HG03442 (cell line): ENCODE data around the gene ATP6V0D1.

Experiments used
- ATAC-seq: cut with Tn5 transposase; IDR thresholded peaks from one replicate; pipeline ENCODE4 v1.9.1; 2021; ENCODE audit warnings: mild to moderate bottlenecking, moderate library complexity; ENCODE audit not compliant: unreplicated experiment

ATP6V0D1 gene

DNA sequence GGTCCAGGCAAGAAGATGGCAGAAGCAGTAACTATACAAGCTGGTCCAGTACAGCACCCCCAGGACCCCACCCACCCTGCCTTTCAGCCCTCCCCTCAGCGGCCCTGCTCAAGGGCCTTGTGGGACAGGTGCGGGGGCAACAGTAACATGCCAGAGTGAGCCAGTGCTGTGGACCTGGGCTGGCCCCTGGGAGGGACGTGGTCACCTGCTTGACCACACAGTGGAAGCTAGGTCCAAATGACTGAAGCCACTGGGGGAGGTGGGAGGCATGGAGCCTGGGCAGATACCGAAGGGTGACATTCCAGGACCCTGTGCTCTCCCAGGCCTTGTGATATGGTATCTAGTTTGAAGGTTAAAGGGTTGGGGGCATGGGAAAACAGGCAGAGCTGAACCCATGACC, 17.3 kb downstream of the ATP6V0D1 start:
- ATAC-seq, result no peak

- no peak for ATAC-seq
Measured at GRCh38 chr16:67463059-67463458, 17.9 kb downstream of the ATP6V0D1 start.

DNA sequence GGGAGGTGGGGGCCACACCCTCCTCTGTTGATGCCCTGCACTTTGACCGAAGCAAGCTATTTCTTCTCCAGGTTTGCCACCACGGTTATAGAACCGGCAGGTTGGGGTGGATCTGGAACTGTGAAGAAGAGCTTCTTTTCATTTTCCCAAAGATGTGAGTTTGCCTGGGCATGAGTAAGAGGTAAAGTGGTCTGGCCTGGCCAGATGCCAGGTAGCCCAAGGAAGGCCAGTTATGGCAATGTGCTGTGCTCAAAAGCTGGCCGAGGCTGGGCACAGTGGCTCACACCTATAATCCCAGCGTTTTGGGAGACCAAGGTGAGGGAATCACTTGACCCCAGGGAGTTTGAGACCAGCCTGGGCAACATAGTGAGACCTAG, 18.7 kb downstream of the ATP6V0D1 start:
- ATAC-seq, result no peak

GRCh38 chr16:67461600-67462278, 19.2 kb downstream of the ATP6V0D1 start:
- no peak for ATAC-seq

DNA sequence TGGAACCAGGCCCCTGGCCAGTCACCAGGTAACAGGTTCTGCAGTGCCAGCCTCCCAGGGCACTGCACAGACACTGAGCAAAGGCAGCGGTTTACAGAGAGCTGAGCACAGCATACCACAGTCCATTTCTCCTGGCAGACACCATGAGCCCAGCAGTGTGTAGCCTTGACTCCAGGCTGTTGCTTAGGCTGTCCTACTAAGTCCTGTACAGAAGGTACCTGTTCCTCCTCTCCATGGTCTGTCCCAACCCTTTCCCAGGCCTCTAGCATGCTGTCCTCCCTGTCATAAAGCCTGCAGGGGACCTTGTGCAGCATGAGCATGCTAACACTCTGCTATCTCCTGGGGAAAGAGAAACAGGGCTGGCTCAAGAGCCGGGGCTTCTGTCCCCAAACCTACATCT, 20.0 kb downstream of the ATP6V0D1 start:
- ATAC-seq, result no peak

GRCh38 chr16:67460168-67460567, 20.8 kb downstream of the ATP6V0D1 start:
- no peak for ATAC-seq

- ATAC-seq, result no peak
Measured at GRCh38 chr16:67459861-67460150, 21.2 kb downstream of the ATP6V0D1 start.

GRCh38 chr16:67459066-67459860, 21.7 kb downstream of the ATP6V0D1 start:
- no peak for ATAC-seq

- ATAC-seq, result no peak
Measured at GRCh38 chr16:67458121-67458641, 22.8 kb downstream of the ATP6V0D1 start.

DNA sequence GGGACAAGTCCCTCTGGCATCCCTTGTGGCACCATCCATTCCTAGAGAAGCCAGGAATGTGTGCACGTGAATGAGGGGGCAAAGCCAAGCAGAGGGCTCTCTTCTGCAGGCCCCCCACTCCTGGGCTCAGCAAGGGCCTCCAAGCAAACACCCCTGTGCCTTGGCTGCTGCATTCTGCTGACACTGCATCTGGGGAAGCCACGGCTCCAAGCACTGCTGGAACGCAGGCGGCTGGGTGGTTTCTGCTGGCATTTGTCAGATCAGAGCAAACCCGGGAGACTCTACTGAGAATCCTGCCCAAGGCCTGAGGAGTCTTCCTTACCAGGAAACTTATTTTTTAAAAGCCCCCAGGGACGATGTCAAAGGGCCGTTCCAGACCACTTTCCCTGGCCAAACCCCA, 23.3 kb downstream of the ATP6V0D1 start:
- ATAC-seq, result no peak

- ATAC-seq, result no peak
Measured at GRCh38 chr16:67456391-67457081, 24.4 kb downstream of the ATP6V0D1 start.

GRCh38 chr16:67454852-67455251, 26.1 kb downstream of the ATP6V0D1 start:
- no peak for ATAC-seq

GRCh38 chr16:67454104-67454503, 26.9 kb downstream of the ATP6V0D1 start:
- no peak for ATAC-seq

DNA sequence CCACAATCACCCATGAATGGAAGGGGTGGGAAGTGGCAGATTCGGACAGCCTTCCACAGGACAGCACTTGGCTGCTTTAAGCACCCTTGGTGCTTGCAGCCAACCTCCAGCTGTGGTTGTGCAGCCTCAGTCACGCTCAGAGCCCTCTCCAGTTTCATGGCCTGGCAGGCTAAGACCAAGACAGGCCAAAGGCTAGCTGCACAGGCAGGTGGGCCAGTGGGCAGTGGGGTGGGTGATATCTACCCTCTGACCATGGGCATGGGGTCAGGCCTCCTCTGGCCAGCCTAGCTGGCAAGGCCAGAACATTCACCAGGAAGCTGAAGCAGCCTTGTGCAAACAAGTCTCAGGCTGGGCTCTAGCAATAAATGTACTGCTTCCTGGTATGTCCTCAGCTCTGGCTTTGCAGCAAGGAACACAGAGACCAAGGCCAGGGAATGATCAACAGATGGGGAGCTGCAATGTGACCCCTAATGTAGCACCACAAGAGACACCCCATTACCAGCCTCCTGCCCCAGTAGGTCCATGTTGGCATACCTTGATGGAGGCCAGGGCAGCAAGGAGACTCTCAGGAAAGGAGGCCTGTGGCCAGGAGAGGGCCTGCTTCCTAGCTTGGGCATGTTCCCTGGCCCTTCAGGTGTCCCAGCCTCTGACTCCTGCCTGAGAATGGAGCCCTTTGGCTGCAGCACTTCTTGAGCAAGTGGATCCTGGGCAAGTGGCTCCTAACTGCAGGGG, 29.1 kb downstream of the ATP6V0D1 start:
- ATAC-seq, result no peak

- no peak for ATAC-seq
Measured at GRCh38 chr16:67451061-67451703, 29.8 kb downstream of the ATP6V0D1 start.

GRCh38 chr16:67449739-67450138, 31.2 kb downstream of the ATP6V0D1 start:
- no peak for ATAC-seq

GRCh38 chr16:67449336-67449735, 31.6 kb downstream of the ATP6V0D1 start:
- no peak for ATAC-seq

- no peak for ATAC-seq
Measured at GRCh38 chr16:67448580-67448979, 32.4 kb downstream of the ATP6V0D1 start.

DNA sequence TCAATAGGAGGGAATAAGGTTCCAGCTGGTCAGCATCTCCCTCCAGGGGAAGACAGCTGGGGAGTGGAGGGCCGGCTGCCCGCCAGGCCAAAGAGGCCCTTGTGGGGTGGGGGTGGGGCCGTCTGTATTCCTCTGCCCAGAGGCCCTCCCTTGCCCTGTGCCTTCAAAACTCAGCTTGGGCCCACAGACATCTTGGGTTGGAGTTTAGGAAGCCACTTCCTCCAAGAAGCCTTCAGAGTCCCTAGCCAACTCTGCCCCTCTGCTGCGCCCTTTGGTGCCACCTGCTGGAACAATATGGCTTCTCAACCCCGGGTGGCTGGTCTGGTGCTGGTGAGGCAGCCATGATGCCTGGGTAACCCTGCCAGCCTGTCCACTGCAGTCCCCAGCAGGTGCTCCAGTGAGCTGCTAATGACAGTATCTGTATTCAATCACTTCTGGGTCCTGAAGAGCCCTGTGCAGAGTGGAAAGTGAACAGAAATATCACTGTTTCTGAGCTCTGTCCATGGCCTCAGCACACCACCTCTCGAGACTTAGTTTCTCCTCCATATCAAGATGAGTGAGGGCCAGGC, 33.4 kb downstream of the ATP6V0D1 start:
- ATAC-seq, result no peak

DNA sequence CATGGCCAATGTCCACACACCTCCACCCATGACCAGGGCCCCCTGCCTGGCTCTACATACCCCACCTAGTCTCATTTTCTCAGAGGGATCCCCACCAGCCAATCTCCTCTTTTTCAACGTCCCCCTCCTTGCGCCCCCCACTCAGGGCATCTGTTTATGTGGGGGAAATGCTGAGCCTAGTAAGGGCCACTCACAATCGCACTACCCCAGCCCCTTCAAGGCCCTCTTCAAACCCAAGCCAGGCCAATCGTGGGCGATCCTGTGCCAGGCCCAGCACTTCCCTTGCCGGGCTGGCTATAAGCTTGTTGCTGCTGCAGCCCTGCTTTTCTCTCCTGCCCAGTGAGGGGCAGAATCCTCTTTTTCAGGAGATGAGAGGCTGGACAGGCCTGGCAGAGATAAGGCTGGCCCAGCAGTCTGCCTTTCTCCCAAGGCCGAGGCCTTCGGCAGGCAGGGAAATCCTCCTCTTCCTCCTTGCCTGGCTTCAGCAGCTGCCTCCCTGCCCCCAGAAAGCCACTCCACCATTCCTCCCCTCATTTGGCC, 33.9 kb downstream of the ATP6V0D1 start:
- ATAC-seq, result no peak
